Skeletal muscle cell (primary cell): Measurements from ENCODE around the gene FAF2.
"Not testable (repeated sequence)": the region's sequence is repeated elsewhere in the genome, so short reads cannot be mapped to it uniquely, and the experiment has no call there.

Experiments used
- DNase-seq: peaks from one replicate; pipeline ENCODE4 v3.0.0-alpha.2; 2010; ENCODE audit warnings: low read depth
- H3K4me3 ChIP-seq: 2 replicates; pipeline ENCODE4 v1.5.1; 2011; ENCODE audit warnings: low read depth, mild to moderate bottlenecking, control low read depth, low read length, moderate library complexity

Gene FAF2

GRCh38 chr5:176537554-176538229 is 89.5 kb downstream of the FAF2 start:
- peak overlapping the region; percentile 97 for H3K4me3 ChIP-seq
- DNase-seq: peak; percentile 99

DNA sequence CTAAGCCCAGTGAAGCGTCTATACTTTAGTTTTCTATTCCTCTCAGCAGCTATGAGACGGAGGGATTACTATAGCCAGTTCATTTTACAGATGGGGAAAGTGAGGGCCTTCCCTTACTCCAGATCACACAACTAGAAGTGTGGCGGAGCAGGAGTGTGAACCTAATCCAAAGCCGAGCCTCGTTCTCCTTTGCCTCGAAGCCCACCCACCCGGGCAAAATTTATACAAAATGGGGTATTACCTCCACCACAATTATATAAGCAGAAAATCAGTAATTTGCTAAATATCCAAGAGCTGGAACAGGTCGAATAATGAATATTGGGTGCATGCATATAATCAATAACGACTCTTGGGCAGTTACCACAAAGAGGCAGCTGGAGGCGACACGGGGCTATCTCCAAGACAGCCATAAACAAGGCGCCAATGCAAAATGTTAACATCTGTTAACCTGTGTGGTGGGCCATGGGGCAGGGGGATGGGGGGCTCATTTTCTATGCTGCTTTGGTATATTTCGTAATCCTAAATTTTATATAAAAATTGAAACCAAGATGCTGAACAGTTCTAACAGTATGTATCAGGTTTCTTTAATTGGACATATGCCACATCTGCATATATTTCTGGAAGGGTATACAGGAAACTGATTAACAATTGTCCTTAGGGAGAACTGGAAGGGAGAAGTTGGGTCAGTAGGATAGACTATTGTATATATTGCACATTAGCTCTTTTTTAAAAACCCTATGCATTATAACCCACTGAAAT is 90.2 kb downstream of the FAF2 start:
- H3K4me3 ChIP-seq: peak overlapping the region; percentile 97
- DNase-seq: no peak

DNA sequence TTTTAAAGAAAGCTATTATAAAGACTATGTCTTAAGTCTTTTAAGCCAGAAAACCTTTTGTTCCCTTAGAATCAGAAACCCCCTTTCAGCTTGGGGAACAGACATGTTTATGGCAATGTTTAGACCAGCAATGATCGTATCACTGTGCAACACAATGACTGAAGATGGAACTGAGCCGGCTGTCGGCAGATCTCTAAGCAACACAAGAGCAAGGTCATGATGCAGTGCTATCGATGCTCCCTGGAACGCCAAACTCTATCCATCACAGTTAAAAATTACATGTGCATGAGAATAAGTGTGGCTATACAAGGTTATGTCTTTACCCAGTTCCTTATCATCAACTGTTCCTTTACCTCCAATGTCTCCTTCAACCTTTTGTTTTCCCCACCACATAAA is 90.8 kb downstream of the FAF2 start:
- H3K4me3 ChIP-seq: no peak overlapping the region
- no peak for DNase-seq

- H3K4me3 ChIP-seq: no peak overlapping the region
- no peak for DNase-seq
These were observed 92.3 kb downstream of the FAF2 start for GRCh38 chr5:176540476-176540899.

- H3K4me3 ChIP-seq: no peak overlapping the region
- no peak for DNase-seq
These were observed 92.8 kb downstream of the FAF2 start for GRCh38 chr5:176540956-176541337.

- H3K4me3 ChIP-seq: no peak overlapping the region
- DNase-seq: no peak
These were observed 93.4 kb downstream of the FAF2 start for GRCh38 chr5:176541338-176542134.

GRCh38 chr5:176542135-176542595 is 94.0 kb downstream of the FAF2 start:
- no peak for DNase-seq

DNA sequence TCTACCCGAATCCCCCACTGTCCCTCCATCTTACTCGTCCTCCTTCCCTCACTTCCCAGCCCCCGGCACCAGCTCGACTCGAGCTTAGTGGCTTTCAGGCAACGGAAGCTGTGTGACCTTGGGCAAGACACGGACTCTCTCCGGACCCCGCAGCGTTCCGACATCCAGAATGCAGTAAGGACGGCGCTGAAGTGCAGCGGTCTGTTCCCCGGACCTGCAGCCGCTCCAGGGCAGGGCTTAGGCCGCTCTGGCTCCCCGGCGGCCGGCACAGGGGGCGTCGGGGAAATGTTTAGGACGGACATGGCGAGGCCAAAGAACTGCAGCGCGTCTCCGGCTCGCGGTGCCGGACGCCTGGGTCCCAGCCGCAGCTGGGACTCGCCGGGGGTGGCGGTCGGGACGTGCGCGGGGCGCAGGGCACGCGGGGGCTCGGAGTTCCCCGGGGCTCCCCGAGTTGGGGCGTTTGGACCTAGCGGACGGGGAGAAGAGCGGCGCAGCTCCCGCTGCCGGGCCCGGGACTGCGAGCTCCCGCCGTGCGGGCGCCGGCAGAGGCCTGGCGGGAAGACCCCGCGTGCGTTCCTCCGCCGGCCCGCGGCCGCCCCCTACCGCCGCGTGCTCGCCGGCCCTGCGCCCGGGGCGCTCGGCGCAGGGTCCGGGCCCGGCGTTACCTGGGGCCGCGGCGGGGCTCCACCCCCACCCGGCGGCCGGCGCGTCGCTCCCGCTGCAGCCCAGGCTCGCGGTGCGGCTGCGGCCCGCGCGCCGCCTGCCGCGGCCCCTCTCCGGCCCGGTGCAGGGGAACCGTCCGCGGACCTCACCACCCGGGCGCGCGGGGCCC is 94.6 kb downstream of the FAF2 start:
- peak overlapping the region; percentile 62 for H3K4me3 ChIP-seq
- no peak for DNase-seq

More at GRCh38 chr5:176542135-176542595, 94.0 kb downstream of the FAF2 start:
- peak overlapping the region; percentile 62 for H3K4me3 ChIP-seq

DNA sequence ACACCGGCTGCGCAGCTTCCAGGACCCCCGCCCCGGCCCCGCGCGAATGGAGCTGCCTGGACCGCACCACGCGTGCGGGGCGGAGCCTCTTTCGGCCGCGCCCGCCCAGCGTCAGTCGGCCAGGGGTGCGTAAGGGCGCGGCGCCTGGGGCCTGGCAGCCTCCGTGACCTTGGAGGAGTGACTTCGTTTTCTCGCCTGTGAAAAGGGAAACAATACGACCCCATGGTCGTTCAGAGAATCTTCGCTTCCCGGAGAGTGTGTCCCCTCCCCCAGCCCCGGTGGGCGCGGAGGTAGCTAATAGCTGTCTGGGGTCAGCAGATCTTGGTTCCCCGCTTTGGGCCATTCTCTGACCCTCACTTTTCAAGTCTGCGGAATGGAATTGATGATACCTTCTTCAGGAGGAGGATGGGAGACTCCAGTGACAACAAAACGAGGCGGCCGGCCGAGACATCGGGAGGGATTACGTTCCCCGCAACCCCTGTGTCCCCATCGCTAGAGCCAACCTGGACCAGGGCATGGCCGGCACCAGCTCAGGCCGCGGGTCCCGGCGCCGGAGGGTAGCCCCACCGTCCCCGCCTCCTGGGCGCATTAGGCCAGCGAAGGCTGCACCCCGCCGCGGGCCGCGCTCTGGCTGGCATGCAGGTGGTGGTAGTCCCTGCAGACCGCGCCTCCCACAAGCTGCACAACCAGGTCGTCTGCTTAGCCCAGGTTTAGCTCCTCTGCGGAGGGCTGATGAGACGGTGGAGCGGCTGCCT is 95.4 kb downstream of the FAF2 start:
- no peak for DNase-seq
- peak overlapping the region; percentile 62 for H3K4me3 ChIP-seq

GRCh38 chr5:176545388-176545736 is 97.2 kb downstream of the FAF2 start:
- no peak for DNase-seq

DNA sequence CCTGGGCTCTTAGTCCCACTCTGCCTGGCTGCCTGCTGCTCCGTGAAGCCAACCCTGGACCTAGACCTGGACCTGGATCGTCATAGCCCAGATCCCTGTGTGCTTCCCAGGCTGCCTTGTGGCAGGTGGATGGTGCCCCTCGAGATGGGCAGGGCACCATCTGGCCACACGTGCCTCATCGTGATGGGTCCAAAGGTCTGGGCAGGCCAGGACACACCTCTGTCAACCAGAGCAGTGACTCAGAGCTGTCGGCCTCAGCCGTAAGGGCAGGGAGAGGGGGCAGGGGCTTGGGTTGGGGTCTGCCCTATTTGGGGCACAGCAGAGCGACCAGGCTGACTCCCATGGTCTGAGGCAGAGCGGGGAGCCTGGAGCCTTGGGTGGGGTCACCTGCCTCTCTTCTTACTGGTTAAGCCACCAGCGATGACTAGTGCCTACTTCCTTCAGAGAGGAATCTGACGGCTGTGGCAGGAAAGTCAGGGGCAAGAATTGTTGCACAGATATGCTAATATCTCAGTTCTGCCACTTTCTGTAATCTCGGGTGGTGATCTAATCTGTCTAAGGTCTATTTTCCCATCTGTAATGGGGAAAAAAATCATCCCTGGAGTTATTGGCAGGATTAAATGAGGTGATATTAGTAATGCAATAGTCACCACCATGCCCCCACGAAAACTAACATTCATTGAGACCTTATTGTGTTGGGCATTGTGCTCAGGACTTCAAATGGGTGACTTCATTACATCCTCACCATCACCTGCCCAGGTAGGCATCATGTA is 97.7 kb downstream of the FAF2 start:
- no peak for DNase-seq
- H3K4me3 ChIP-seq: no peak overlapping the region

More at GRCh38 chr5:176545388-176545736, 97.2 kb downstream of the FAF2 start:
- no peak overlapping the region for H3K4me3 ChIP-seq

DNA sequence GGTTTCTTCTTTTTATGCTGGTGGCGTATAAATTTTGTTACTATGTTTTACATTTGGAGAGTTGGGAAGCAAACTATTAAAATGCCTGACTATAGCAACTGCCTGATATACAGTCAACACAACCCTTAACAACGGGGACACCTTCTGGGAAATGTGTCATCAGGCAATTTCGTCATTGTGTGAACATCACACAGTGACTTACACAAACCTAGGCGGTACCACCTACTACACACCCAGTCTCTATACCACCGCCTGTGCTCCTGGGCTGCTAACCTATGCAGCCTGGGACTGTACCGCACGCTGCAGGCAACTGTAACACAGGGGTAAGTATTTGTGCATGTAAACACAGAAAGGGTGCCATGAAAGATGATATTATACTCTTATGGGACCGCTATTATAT is 99.6 kb downstream of the FAF2 start:
- DNase-seq: no peak
- no peak overlapping the region for H3K4me3 ChIP-seq

DNA sequence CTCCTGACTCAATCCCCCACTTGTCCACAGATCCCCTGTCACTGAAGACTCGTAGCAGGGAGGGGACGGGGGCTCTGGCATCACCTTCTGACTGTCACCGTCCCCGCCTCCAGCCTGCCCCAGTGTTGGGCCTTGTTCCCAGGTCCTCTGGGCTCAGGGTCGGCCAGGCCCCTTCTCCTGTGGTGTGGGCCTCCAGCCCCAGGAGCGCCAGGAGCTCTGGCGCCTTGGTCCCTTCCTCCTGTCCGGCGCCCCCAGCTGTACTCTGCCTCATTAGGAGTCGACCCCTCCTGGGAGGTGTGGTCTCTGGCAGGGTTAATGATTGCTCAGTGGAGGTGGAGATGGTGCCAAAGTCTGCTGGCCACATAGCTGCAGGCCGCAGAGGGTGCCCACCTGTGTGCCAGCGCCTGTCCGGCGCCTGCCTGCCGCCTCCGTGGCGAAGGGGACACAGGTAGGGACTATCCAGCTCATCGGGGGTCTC is 100.8 kb downstream of the FAF2 start, which contains the start of gene CDHR2:
TSS of gene CDHR2 (plus strand) at position 376 of the 478 bp plus-strand sequence. CDS start 16,011 bp downstream, outside the sequence.
- no peak within 1 kb of the TSS for H3K4me3 ChIP-seq
- DNase-seq: no peak

DNA sequence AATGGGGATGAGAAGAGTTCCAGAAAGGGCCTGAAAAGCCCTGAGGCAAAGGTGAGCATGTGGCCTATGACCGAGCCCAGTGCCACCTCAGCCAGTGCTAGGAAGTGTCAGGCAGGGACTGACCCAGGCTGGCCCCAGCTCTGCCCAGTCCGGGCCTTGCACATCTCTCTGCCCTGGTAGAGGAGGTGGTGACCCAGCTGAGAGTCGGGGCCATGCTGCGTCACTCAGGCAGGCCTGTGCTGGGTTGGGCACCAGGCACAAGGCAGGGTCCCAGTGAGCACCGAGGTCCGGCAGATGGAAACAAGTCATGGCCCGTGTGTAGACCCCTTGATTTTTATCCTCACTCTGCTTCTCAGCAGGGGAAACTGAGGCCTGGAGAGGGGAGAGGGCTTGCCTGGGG is 101.7 kb downstream of the FAF2 start:
- no peak overlapping the region for H3K4me3 ChIP-seq
- DNase-seq: no peak

- H3K4me3 ChIP-seq: no peak overlapping the region
- no peak for DNase-seq
These were observed 102.2 kb downstream of the FAF2 start for GRCh38 chr5:176550275-176550831.

GRCh38 chr5:176550937-176551336 is 102.8 kb downstream of the FAF2 start:
- not testable (repeated sequence) for H3K4me3 ChIP-seq, DNase-seq

- H3K4me3 ChIP-seq: no peak overlapping the region
- no peak for DNase-seq
These were observed 104.2 kb downstream of the FAF2 start for GRCh38 chr5:176552332-176552869.
